Measurements from ENCODE around the gene OVOL1. TPM values are rescaled to one million over a fixed set of nuclear protein-coding genes. Genes with fewer than 3 reads are reported as not detected.

OVOL1 gene
- total and polyA plus RNA-seq, 2 experiments from 2014 or later = 1.5 to 3.3 TPM

- Histone ChIP-seq H3K9me2 (ENCODE audit: insufficient read depth) (no peaks in the 10 kb centered on the region), H3F3A (replicated peaks; ENCODE audit: low read depth) (no peaks in the 10 kb centered on the region), H2AFZ (no peak overlapping the region), H4K20me1 (replicated peaks; ENCODE audit: insufficient read depth) (no peaks in the 10 kb centered on the region), H3K27me3 (ENCODE audit: insufficient read depth) (peaks cover 3% of the 10 kb centered on the region), H3K4me3 (no peak overlapping the region), H3K79me2 (replicated peaks; ENCODE audit: insufficient read depth) (no peaks in the 10 kb centered on the region), H3K4me1 (ENCODE audit: insufficient read depth) (no peaks in the 10 kb centered on the region), H3K4me2 (no peak overlapping the region), H3K36me3 (ENCODE audit: insufficient read depth) (no peaks in the 10 kb centered on the region), H3K27ac (ENCODE audit: low read depth) (no peak overlapping the region)
- Mint-ChIP-seq H3K27me3 (ENCODE audit: insufficient read depth, low read depth, poor library complexity) (peaks cover 10% of the 10 kb centered on the region), H3K9me3 (no peaks in the 10 kb centered on the region; the same call in 2 of the 3 replicates), H3K4me3 (no peak overlapping the region), H3K4me1 (no peaks in the 10 kb centered on the region), H3K27ac (no peak overlapping the region), H3K36me3 (ENCODE audit: low read depth) (peaks cover 3% of the 10 kb centered on the region; the same call in 1 of the 3 replicates)
- TF ChIP-seq EZH2 (IDR thresholded peaks at IDR 0.05; ENCODE audit: low read depth, unreplicated experiment) (no peak), ETS1 (IDR thresholded peaks at IDR 0.05) (no peak), EZH2phosphoT487 (IDR thresholded peaks at IDR 0.05; ENCODE audit: unreplicated experiment) (no peak), ZNF114 (CRISPR knock-in tag; IDR thresholded peaks at IDR 0.05) (no peak), CTCF (conservative IDR thresholded peaks at IDR 0.05; ENCODE audit: low read depth in 2 of 2) (no peak), CREB1 (CRISPR knock-in tag; IDR thresholded peaks at IDR 0.05; ENCODE audit: low read depth) (no peak), ZNF462 (CRISPR knock-in tag; IDR thresholded peaks at IDR 0.05) (no peak)
- DNase-seq (ENCODE audit: low spot score) (no peak), ATAC-seq (no peak)
Observed at GRCh38 chr11:65776196-65776595, 10.7 kb upstream of the OVOL1 start.

Measured in GM23338 (cell line).